Measurements from ENCODE around the gene METTL5. TPM values are rescaled to one million over a fixed set of nuclear protein-coding genes. Genes with fewer than 3 reads are reported as not detected.

METTL5 gene
- polyA plus RNA-seq, 3 donors, result 11.1 to 60.8 (median 51.0) TPM

DNA sequence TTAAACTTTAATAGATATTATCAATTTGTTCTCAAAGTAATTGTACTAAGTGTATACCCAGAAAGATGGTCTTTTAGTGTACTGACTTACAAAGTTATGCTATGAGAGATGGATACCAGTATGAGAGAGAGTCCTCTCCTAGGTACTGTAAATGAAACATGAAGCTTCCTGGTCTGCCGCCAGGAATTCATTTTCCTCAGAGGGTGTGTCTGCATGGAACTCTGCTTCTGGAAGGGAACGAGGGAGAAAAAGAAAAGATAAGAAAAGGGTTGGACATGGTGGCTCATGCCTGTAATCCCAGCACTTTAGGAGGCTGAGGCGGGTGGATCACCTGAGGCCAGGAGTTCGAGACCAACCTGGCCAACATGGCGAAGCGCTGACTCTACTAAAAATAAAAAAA lies 28.3 kb downstream of the METTL5 start:
- peaks cover 2 to 5% of the 10 kb centered on the region in 2 donors for H3K36me3 Mint-ChIP-seq
- Histone ChIP-seq H3K4me2 (replicated peaks; ENCODE audit: extremely low read depth, low read length, poor library complexity, severe bottlenecking) (no peak overlapping the region), H3K79me2 (ENCODE audit: insufficient read depth, low read length) (peaks cover 30% of the 10 kb centered on the region), H3K4me3 (replicated peaks in 1 of 3; ENCODE audit: low read depth in 2 of 3, low read length in 3 of 3) (no peak overlapping the region), H3K36me3 (replicated peaks in 1 of 2; ENCODE audit: control insufficient read depth in 1 of 2, insufficient read depth in 2 of 2, low read length in 2 of 2) (peaks cover 4 to 6% of the 10 kb centered on the region in 2 donors), H3K27me3 (ENCODE audit: control insufficient read depth in 2 of 2, insufficient read depth in 2 of 2, low read length in 2 of 2) (no peaks in the 10 kb centered on the region), H3K9ac (ENCODE audit: insufficient read depth, low read length, poor library complexity, severe bottlenecking) (no peak overlapping the region), H4K20me1 (ENCODE audit: insufficient read depth, low read length) (peaks cover 6% of the 10 kb centered on the region), H3K9me3 (replicated peaks in 1 of 2; ENCODE audit: control insufficient read depth in 1 of 2, insufficient read depth in 1 of 2, low read length in 2 of 2) (no peaks in the 10 kb centered on the region), H3K27ac (ENCODE audit: low read depth in 1 of 2, low read length in 2 of 2) (no peak overlapping the region), H3K4me1 (ENCODE audit: control insufficient read depth in 1 of 2, insufficient read depth in 2 of 2, low read length in 2 of 2) (peaks cover 12 to 21% of the 10 kb centered on the region in 2 donors), H2AFZ (ENCODE audit: insufficient read depth, low read depth, low read length, poor library complexity, severe bottlenecking) (peak overlapping the region; percentile 88)
- TF ChIP-seq, protein P1, sequence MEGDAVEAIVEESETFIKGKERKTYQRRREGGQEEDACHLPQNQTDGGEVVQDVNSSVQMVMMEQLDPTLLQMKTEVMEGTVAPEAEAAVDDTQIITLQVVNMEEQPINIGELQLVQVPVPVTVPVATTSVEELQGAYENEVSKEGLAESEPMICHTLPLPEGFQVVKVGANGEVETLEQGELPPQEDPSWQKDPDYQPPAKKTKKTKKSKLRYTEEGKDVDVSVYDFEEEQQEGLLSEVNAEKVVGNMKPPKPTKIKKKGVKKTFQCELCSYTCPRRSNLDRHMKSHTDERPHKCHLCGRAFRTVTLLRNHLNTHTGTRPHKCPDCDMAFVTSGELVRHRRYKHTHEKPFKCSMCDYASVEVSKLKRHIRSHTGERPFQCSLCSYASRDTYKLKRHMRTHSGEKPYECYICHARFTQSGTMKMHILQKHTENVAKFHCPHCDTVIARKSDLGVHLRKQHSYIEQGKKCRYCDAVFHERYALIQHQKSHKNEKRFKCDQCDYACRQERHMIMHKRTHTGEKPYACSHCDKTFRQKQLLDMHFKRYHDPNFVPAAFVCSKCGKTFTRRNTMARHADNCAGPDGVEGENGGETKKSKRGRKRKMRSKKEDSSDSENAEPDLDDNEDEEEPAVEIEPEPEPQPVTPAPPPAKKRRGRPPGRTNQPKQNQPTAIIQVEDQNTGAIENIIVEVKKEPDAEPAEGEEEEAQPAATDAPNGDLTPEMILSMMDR (IDR thresholded peaks at IDR 0.05), result no peak
- 90% methylated on average over 2 of the region's 6 CpGs for whole genome bisulfite sequencing (ENCODE audit: insufficient coverage)
- H3K9me3 Mint-ChIP-seq, result peaks cover 0 to 3% (median 0%) of the 10 kb centered on the region in 7 donors
- H3K4me3 Mint-ChIP-seq, result no peak overlapping the region
- intact Hi-C loops (cut with micrococcal nuclease), result no loop called here
- peaks cover 13% of the 10 kb centered on the region for H3K4me1 Mint-ChIP-seq
- DNase-seq, result no peak
- H3K27me3 Mint-ChIP-seq (ENCODE audit: low read depth in 3 of 3), result peaks cover 1 to 3% (median 2%) of the 10 kb centered on the region in 3 donors
- no peak overlapping the region for H3K27ac Mint-ChIP-seq

DNA sequence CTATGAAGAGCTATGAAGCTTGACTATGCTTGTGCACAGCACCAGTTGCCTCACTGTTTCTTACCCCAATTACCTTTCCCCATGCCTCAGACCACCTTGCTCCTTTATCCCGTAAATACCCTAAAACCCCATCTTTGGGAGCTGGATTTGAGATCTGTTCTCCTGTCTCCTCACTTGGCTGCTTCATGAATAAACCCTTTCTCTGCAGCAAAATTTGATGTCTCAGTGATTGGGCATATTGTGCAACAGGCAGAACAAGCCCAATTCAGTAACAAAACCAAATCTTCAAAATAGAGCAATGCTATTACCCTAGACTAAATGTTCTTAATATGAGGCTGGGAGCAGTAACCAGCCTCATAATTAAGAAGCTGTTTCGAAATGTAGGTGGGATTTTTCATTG lies 29.5 kb downstream of the METTL5 start:
- Histone ChIP-seq H3K9ac (ENCODE audit: insufficient read depth, low read length, poor library complexity, severe bottlenecking) (no peak overlapping the region), H3K4me2 (replicated peaks; ENCODE audit: extremely low read depth, low read length, poor library complexity, severe bottlenecking) (no peak overlapping the region), H4K20me1 (ENCODE audit: insufficient read depth, low read length) (peaks cover 3% of the 10 kb centered on the region), H3K4me3 (replicated peaks in 1 of 3; ENCODE audit: low read depth in 2 of 3, low read length in 3 of 3) (no peak overlapping the region), H3K27me3 (ENCODE audit: control insufficient read depth in 2 of 2, insufficient read depth in 2 of 2, low read length in 2 of 2) (peaks cover 0 to under 1% of the 10 kb centered on the region in 2 donors), H3K27ac (ENCODE audit: low read depth in 1 of 2, low read length in 2 of 2) (no peak overlapping the region), H2AFZ (ENCODE audit: insufficient read depth, low read depth, low read length, poor library complexity, severe bottlenecking) (no peak overlapping the region), H3K79me2 (ENCODE audit: insufficient read depth, low read length) (peaks cover 17% of the 10 kb centered on the region), H3K4me1 (ENCODE audit: control insufficient read depth in 1 of 2, insufficient read depth in 2 of 2, low read length in 2 of 2) (peaks cover 12 to 18% of the 10 kb centered on the region in 2 donors), H3K36me3 (replicated peaks in 1 of 2; ENCODE audit: control insufficient read depth in 1 of 2, insufficient read depth in 2 of 2, low read length in 2 of 2) (no peaks in the 10 kb centered on the region), H3K9me3 (replicated peaks in 1 of 2; ENCODE audit: control insufficient read depth in 1 of 2, insufficient read depth in 1 of 2, low read length in 2 of 2) (no peaks in the 10 kb centered on the region)
- no peak for DNase-seq
- no peak overlapping the region for H3K27ac Mint-ChIP-seq
- TF ChIP-seq, protein P1 (IDR thresholded peaks at IDR 0.05), result no peak
- peaks cover 10% of the 10 kb centered on the region for H3K4me1 Mint-ChIP-seq
- no peaks in the 10 kb centered on the region for H3K36me3 Mint-ChIP-seq
- H3K4me3 Mint-ChIP-seq, result no peak overlapping the region
- WGBS (ENCODE audit: insufficient coverage), result no CpG with 5 or more reads among the region's 2 CpGs
- intact Hi-C loops (cut with micrococcal nuclease), result no loop called here
- H3K27me3 Mint-ChIP-seq (ENCODE audit: low read depth in 3 of 3), result peaks cover 3 to 6% (median 6%) of the 10 kb centered on the region in 3 donors
- peaks cover 0 to 3% (median 0%) of the 10 kb centered on the region in 7 donors for H3K9me3 Mint-ChIP-seq

Measured in CD14-positive monocyte (primary cell).